Measurements from ENCODE around the gene NR6A1. TPM values are rescaled to one million over a fixed set of nuclear protein-coding genes. Genes with fewer than 3 reads are reported as not detected.

Gene NR6A1
- total and polyA plus RNA-seq, 2 experiments from 2014 or later, result 44.2 to 139 TPM

DNA sequence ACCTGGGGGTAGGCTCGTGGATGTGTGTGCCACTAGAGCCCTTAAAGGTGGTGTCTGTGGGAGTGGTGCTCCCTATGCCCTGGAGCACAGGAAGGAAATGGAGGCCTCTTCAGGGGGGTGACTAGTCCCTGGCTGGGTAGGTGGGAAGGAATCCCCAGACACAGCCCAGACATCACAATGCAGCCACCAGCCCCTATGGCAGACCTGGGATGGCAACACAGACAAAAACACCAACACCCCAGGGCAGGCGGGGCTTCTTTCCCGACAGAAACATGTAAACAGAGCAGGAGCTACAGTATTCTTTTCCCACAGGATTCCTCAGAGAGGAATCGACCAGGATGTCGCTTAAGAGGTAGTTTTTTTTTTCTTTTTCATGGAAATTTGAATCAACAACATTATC lies 253.5 kb downstream of the NR6A1 start (continued):
- TF ChIP-seq, protein P1, sequence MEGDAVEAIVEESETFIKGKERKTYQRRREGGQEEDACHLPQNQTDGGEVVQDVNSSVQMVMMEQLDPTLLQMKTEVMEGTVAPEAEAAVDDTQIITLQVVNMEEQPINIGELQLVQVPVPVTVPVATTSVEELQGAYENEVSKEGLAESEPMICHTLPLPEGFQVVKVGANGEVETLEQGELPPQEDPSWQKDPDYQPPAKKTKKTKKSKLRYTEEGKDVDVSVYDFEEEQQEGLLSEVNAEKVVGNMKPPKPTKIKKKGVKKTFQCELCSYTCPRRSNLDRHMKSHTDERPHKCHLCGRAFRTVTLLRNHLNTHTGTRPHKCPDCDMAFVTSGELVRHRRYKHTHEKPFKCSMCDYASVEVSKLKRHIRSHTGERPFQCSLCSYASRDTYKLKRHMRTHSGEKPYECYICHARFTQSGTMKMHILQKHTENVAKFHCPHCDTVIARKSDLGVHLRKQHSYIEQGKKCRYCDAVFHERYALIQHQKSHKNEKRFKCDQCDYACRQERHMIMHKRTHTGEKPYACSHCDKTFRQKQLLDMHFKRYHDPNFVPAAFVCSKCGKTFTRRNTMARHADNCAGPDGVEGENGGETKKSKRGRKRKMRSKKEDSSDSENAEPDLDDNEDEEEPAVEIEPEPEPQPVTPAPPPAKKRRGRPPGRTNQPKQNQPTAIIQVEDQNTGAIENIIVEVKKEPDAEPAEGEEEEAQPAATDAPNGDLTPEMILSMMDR (conservative IDR thresholded peaks at IDR 0.05; ENCODE audit: low read depth in 2 of 2), result no peak
- no peak for TF ChIP-seq EZH2 (IDR thresholded peaks at IDR 0.05; ENCODE audit: low read depth, unreplicated experiment)

DNA sequence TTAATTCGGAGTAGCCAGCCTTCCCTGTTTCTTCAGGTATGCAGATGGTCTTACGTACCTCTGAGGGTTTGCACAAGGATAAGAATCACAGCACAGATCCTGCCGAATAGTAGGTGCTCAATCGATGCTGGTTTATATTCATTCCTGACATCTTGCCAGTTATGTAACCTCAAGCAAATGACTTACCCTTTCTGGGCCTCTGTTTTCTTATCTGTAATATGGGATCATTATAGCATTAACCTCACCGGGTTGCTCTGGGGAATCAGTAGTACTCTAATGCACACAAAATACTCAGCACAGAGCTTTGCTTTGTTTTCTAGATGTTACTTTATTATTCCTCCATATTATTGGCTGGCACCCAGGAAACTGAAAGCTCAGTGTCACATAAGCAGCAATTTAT lies 256.2 kb downstream of the NR6A1 start:
- ATAC-seq (no peak), DNase-seq (ENCODE audit: low spot score) (no peak)
- H3K4me1 Mint-ChIP-seq, result peaks cover 20% of the 10 kb centered on the region
- no peak overlapping the region for H3K27ac Mint-ChIP-seq
- peaks cover 18% of the 10 kb centered on the region for H3K36me3 Mint-ChIP-seq (ENCODE audit: low read depth)
- Histone ChIP-seq H3K79me2 (replicated peaks; ENCODE audit: insufficient read depth) (no peaks in the 10 kb centered on the region), H3K4me1 (ENCODE audit: insufficient read depth) (peaks cover 8% of the 10 kb centered on the region; the same call in 1 of the 2 replicates), H4K20me1 (replicated peaks; ENCODE audit: insufficient read depth) (no peaks in the 10 kb centered on the region; the same call in 1 of the 2 replicates), H3K36me3 (ENCODE audit: insufficient read depth) (0 out of 2 replicates have a peak, but pooled peaks cover 2% of the 10 kb centered on the region), H3K9me2 (ENCODE audit: insufficient read depth) (no peaks in the 10 kb centered on the region; the same call in 1 of the 2 replicates), H3K27me3 (ENCODE audit: insufficient read depth) (no peaks in the 10 kb centered on the region), H3K4me2 (no peak overlapping the region), H3K27ac (ENCODE audit: low read depth) (no peak overlapping the region), H2AFZ (no peak overlapping the region), H3K4me3 (no peak overlapping the region), H3F3A (replicated peaks; ENCODE audit: low read depth) (no peaks in the 10 kb centered on the region)
- H3K4me3 Mint-ChIP-seq, result no peak overlapping the region
- H3K27me3 Mint-ChIP-seq (ENCODE audit: insufficient read depth, low read depth, poor library complexity), result peaks cover 36% of the 10 kb centered on the region
- H3K9me3 Mint-ChIP-seq, result no peaks in the 10 kb centered on the region; the same call in 2 of the 3 replicates
- TF ChIP-seq ZNF331 (CRISPR knock-in tag; IDR thresholded peaks at IDR 0.05; ENCODE audit: low read depth) (no peak), EZH2 (IDR thresholded peaks at IDR 0.05; ENCODE audit: low read depth, unreplicated experiment) (no peak), ZNF114 (CRISPR knock-in tag; IDR thresholded peaks at IDR 0.05) (no peak), POLR2AphosphoS5 (IDR thresholded peaks at IDR 0.05; ENCODE audit: low read depth) (no peak), NANOG (IDR thresholded peaks at IDR 0.05; ENCODE audit: borderline replicate concordance) (no peak), CREB1 (CRISPR knock-in tag; IDR thresholded peaks at IDR 0.05; ENCODE audit: low read depth) (no peak), STAT1 (IDR thresholded peaks at IDR 0.05; ENCODE audit: unreplicated experiment) (no peak), EZH2phosphoT487 (IDR thresholded peaks at IDR 0.05; ENCODE audit: unreplicated experiment) (no peak), JUNB (IDR thresholded peaks at IDR 0.05; ENCODE audit: unreplicated experiment) (no peak)
- TF ChIP-seq, protein P2, sequence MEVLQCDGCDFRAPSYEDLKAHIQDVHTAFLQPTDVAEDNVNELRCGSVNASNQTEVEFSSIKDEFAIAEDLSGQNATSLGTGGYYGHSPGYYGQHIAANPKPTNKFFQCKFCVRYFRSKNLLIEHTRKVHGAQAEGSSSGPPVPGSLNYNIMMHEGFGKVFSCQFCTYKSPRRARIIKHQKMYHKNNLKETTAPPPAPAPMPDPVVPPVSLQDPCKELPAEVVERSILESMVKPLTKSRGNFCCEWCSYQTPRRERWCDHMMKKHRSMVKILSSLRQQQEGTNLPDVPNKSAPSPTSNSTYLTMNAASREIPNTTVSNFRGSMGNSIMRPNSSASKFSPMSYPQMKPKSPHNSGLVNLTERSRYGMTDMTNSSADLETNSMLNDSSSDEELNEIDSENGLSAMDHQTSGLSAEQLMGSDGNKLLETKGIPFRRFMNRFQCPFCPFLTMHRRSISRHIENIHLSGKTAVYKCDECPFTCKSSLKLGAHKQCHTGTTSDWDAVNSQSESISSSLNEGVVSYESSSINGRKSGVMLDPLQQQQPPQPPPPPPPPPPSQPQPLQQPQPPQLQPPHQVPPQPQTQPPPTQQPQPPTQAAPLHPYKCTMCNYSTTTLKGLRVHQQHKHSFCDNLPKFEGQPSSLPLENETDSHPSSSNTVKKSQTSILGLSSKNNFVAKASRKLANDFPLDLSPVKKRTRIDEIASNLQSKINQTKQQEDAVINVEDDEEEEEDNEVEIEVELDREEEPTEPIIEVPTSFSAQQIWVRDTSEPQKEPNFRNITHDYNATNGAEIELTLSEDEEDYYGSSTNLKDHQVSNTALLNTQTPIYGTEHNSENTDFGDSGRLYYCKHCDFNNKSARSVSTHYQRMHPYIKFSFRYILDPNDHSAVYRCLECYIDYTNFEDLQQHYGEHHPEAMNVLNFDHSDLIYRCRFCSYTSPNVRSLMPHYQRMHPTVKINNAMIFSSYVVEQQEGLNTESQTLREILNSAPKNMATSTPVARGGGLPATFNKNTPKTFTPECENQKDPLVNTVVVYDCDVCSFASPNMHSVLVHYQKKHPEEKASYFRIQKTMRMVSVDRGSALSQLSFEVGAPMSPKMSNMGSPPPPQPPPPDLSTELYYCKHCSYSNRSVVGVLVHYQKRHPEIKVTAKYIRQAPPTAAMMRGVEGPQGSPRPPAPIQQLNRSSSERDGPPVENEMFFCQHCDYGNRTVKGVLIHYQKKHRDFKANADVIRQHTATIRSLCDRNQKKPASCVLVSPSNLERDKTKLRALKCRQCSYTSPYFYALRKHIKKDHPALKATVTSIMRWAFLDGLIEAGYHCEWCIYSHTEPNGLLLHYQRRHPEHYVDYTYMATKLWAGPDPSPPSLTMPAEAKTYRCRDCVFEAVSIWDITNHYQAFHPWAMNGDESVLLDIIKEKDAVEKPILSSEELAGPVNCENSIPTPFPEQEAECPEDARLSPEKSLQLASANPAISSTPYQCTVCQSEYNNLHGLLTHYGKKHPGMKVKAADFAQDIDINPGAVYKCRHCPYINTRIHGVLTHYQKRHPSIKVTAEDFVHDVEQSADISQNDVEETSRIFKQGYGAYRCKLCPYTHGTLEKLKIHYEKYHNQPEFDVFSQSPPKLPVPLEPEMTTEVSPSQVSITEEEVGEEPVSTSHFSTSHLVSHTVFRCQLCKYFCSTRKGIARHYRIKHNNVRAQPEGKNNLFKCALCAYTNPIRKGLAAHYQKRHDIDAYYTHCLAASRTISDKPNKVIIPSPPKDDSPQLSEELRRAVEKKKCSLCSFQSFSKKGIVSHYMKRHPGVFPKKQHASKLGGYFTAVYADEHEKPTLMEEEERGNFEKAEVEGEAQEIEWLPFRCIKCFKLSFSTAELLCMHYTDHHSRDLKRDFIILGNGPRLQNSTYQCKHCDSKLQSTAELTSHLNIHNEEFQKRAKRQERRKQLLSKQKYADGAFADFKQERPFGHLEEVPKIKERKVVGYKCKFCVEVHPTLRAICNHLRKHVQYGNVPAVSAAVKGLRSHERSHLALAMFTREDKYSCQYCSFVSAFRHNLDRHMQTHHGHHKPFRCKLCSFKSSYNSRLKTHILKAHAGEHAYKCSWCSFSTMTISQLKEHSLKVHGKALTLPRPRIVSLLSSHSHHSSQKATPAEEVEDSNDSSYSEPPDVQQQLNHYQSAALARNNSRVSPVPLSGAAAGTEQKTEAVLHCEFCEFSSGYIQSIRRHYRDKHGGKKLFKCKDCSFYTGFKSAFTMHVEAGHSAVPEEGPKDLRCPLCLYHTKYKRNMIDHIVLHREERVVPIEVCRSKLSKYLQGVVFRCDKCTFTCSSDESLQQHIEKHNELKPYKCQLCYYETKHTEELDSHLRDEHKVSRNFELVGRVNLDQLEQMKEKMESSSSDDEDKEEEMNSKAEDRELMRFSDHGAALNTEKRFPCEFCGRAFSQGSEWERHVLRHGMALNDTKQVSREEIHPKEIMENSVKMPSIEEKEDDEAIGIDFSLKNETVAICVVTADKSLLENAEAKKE (CRISPR knock-in tag; IDR thresholded peaks at IDR 0.05), result no peak
- TF ChIP-seq, protein P1 (conservative IDR thresholded peaks at IDR 0.05; ENCODE audit: low read depth in 2 of 2), result no peak
- TF ChIP-seq, protein P3, sequence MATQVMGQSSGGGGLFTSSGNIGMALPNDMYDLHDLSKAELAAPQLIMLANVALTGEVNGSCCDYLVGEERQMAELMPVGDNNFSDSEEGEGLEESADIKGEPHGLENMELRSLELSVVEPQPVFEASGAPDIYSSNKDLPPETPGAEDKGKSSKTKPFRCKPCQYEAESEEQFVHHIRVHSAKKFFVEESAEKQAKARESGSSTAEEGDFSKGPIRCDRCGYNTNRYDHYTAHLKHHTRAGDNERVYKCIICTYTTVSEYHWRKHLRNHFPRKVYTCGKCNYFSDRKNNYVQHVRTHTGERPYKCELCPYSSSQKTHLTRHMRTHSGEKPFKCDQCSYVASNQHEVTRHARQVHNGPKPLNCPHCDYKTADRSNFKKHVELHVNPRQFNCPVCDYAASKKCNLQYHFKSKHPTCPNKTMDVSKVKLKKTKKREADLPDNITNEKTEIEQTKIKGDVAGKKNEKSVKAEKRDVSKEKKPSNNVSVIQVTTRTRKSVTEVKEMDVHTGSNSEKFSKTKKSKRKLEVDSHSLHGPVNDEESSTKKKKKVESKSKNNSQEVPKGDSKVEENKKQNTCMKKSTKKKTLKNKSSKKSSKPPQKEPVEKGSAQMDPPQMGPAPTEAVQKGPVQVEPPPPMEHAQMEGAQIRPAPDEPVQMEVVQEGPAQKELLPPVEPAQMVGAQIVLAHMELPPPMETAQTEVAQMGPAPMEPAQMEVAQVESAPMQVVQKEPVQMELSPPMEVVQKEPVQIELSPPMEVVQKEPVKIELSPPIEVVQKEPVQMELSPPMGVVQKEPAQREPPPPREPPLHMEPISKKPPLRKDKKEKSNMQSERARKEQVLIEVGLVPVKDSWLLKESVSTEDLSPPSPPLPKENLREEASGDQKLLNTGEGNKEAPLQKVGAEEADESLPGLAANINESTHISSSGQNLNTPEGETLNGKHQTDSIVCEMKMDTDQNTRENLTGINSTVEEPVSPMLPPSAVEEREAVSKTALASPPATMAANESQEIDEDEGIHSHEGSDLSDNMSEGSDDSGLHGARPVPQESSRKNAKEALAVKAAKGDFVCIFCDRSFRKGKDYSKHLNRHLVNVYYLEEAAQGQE (IDR thresholded peaks at IDR 0.05; ENCODE audit: unreplicated experiment), result no peak
